ENCODE results near the gene CCDC146. TPM values are rescaled to one million over a fixed set of nuclear protein-coding genes. Genes with fewer than 3 reads are reported as not detected.
"Not testable (repeated sequence)": the region's sequence is repeated elsewhere in the genome, so short reads cannot be mapped to it uniquely, and the experiment has no call there.

Gene CCDC146
- total RNA-seq, 6 experiments from 2014 or later: 2.6 to 7.2 (median 4.0) TPM

DNA sequence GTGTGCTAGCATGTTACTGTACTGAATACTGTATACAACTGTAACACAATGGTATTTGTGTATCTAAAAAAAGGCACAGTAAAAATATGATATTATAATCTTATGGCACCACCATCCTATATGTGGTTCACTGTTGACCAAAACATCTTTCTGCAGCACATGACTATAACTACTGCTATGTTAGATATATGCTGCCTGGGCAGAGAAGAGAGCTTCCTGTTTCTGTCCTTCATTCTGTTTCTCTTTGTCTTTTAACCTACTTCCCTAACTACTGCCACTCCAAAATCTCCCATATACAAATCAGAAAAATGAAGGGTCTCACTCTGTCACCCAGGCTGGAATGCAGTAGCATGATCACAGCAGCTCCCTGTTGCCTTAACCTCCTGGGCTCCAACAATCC, 86.0 kb downstream of the CCDC146 start:
- Histone ChIP-seq H3K9me3 (no peaks in the 10 kb centered on the region), H3K36me3 (no peaks in the 10 kb centered on the region), H3K27me3 (no peaks in the 10 kb centered on the region), H3K27ac (no peak overlapping the region), H3K4me3 (no peak overlapping the region), H3K4me1 (no peaks in the 10 kb centered on the region)
- intact Hi-C loops (cut with DNase I): no loop called here
- ATAC-seq: peak in 1 of 4 donors; percentile 29
- TF ChIP-seq, protein P1, sequence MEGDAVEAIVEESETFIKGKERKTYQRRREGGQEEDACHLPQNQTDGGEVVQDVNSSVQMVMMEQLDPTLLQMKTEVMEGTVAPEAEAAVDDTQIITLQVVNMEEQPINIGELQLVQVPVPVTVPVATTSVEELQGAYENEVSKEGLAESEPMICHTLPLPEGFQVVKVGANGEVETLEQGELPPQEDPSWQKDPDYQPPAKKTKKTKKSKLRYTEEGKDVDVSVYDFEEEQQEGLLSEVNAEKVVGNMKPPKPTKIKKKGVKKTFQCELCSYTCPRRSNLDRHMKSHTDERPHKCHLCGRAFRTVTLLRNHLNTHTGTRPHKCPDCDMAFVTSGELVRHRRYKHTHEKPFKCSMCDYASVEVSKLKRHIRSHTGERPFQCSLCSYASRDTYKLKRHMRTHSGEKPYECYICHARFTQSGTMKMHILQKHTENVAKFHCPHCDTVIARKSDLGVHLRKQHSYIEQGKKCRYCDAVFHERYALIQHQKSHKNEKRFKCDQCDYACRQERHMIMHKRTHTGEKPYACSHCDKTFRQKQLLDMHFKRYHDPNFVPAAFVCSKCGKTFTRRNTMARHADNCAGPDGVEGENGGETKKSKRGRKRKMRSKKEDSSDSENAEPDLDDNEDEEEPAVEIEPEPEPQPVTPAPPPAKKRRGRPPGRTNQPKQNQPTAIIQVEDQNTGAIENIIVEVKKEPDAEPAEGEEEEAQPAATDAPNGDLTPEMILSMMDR (IDR thresholded peaks at IDR 0.05): no peak
- no peak for TF ChIP-seq POLR2A (IDR thresholded peaks at IDR 0.05)
- DNase-seq: no peak

DNA sequence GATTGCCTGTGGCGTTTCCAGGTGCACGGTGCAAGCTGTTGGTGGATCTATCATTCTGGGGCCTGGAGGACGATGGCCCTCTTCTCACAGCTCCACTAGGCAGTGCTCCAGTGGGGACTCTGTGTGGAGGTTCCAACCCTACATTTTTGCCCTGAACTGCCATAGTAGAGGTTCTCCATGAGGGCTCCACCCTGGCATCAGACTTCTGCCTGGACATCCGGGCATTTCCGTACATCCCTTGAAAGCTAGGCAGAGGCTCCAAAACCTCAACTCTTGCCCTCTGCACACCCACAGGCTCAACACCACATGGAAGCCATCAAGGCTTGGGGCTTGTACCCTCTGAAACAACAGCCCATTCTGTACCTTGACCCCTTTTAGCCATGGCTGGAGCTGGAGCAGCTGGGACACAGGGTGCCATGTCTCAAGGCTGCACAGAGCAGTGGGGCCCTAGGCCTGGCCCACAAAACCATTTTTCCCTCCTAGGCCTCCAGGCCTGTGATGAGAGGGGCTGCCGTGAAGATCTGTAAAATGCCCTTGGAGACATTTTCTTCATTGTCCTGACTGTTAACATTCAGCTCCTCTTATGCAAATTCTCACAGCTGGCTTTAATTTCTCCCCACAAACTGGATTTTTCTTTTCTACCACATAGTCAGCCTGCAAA, 87.2 kb downstream of the CCDC146 start:
- DNase-seq (no peak), ATAC-seq (no peak)
- Histone ChIP-seq H3K9me3 (no peaks in the 10 kb centered on the region), H3K27ac (no peak overlapping the region), H3K4me1 (no peaks in the 10 kb centered on the region), H3K36me3 (no peaks in the 10 kb centered on the region), H3K4me3 (no peak overlapping the region), H3K27me3 (no peaks in the 10 kb centered on the region)
- 100% methylated on average over 2 of the region's 6 CpGs for WGBS (ENCODE audit: insufficient coverage, low coverage, low lambda C conversion rate, missing lambda C conversion rate)
- TF ChIP-seq, protein P1 (IDR thresholded peaks at IDR 0.05): no peak
- no peak for TF ChIP-seq POLR2A (IDR thresholded peaks at IDR 0.05)
- intact Hi-C loops (cut with DNase I): no loop called here

DNA sequence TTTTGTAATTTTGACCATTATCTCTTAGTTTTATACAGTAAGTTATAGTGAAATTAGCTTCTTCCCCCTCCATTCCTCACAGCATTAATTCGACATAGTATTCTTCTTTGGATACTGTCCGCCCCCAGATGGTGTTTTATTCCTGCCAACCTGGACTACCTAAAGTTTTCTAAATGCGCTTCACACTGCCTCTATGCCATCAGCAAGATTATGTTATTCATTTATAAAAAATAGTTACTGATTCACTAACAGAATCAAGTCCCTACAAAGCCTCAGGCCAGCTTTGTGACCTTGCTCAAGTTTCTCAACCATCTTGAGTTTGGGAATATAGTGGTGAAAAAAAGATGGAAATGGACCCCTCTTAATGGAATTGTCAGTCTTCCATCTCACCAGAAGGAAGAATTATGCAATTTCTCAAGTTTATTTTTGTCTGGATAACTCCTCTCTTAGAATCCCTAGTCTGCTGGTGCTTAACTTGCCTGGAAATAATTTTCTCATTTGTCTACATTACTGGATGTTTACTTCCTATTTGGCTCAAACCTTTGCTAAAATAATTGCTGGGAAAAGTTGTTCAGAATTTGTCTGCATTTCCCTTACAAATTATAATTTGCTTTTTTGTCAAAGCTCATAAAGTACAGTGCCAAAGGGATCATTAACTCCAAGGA, 93.9 kb downstream of the CCDC146 start:
- WGBS (ENCODE audit: insufficient coverage, low coverage, low lambda C conversion rate, missing lambda C conversion rate): 61% methylated on average over 3 of the region's 3 CpGs
- peaks cover 0 to 9% (median 0%) of the 10 kb centered on the region in 4 donors for H3K4me1 ChIP-seq
- intact Hi-C loops (cut with DNase I): no loop called here
- DNase-seq (no peak), ATAC-seq (peak in 3 of 4 donors; percentile 28 to 90 (median 54))
- no peak overlapping the region for H3K27ac ChIP-seq
- H3K9me3 ChIP-seq: no peaks in the 10 kb centered on the region
- H3K27me3 ChIP-seq: no peaks in the 10 kb centered on the region
- no peak for TF ChIP-seq POLR2A (IDR thresholded peaks at IDR 0.05)
- TF ChIP-seq, protein P1 (IDR thresholded peaks at IDR 0.05): no peak
- no peaks in the 10 kb centered on the region for H3K36me3 ChIP-seq
- no peak overlapping the region for H3K4me3 ChIP-seq

DNA sequence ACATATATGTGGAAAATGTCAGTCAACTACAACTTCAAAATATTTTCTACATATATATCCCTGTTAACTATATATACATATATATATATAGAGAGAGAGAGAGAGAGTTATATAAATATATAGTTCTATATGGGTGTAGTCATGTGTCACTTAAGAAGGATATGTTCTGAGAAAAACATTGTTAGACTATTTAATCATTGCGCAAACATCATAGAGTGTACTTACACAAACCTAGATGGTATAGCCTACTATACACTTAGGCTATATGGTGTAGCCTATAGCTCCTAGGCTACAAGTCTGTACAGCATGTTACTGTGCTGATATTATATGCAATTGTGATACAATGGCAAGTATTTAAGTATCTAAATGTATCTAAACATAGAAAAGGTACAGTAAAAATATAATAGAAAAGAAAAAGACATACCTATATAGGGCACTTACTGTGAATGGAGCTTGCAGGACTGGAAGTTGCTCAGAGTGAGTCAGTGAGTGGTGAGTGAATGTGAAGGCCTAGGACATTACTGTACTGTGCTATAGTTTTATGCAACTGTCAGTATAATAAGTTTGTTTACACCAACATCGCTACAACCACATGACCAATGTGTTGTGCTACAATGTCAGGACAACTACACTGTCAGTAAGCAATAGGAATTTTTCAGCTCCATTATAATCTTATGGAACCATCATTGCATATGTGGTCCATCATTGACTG, 95.2 kb downstream of the CCDC146 start:
- intact Hi-C loops (cut with DNase I): no loop called here
- Histone ChIP-seq H3K27me3 (no peaks in the 10 kb centered on the region), H3K36me3 (no peaks in the 10 kb centered on the region), H3K4me1 (peaks cover 0 to 9% (median 0%) of the 10 kb centered on the region in 4 donors), H3K27ac (no peak overlapping the region), H3K9me3 (no peaks in the 10 kb centered on the region), H3K4me3 (no peak overlapping the region)
- ATAC-seq: no peak
- no peak for DNase-seq
- TF ChIP-seq, protein P1 (IDR thresholded peaks at IDR 0.05): no peak
- no peak for TF ChIP-seq POLR2A (IDR thresholded peaks at IDR 0.05)
- WGBS (ENCODE audit: insufficient coverage, low coverage, low lambda C conversion rate, missing lambda C conversion rate): 100% methylated on average over 1 of the region's 2 CpGs

DNA sequence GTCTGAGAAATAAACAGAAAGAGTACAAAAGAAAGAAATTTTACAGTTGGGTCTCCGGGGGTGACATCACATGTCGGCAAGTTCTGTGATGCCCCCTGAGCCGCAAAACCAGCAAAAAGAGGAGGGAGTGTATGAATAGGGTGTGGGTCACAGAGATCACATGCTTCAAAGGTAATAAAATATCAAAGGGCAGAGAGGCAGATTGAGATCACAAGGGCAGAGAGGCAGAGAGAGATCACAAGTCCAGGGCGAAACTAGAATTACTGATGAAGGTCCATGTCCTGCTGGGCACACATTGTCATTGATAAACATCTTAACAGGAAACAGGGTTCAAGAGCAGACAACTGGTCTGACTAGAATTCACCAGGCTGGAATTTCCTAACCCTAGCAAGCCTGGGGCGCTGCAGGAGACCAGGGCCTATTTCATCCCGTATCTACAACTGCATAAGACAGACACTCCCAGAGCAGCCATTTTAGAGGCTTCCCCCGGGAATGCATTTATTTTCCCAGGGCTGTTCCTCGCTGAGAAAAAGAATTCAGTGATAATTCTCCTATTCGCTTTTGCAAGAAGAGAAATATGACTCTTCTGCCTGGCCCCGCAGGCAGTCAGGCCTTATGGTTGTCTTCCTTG, 97.4 kb downstream of the CCDC146 start:
- H3K9me3 ChIP-seq; H3K27me3 ChIP-seq; H3K4me1 ChIP-seq; intact Hi-C loops (cut with DNase I); H3K27ac ChIP-seq; DNase-seq; H3K36me3 ChIP-seq; ATAC-seq; H3K4me3 ChIP-seq: not testable (repeated sequence)
- 96% methylated on average over 8 of the region's 10 CpGs for WGBS (ENCODE audit: insufficient coverage, low coverage, low lambda C conversion rate, missing lambda C conversion rate)

Data from right lobe of liver (tissue), 6 donors.